ENCODE data around the gene SPCS1. TPM values are rescaled to one million over a fixed set of nuclear protein-coding genes. Genes with fewer than 3 reads are reported as not detected.

SPCS1 gene
- total RNA-seq, 1 donor from 2014 or later, result 57.9 TPM

- TF ChIP-seq, protein P1, sequence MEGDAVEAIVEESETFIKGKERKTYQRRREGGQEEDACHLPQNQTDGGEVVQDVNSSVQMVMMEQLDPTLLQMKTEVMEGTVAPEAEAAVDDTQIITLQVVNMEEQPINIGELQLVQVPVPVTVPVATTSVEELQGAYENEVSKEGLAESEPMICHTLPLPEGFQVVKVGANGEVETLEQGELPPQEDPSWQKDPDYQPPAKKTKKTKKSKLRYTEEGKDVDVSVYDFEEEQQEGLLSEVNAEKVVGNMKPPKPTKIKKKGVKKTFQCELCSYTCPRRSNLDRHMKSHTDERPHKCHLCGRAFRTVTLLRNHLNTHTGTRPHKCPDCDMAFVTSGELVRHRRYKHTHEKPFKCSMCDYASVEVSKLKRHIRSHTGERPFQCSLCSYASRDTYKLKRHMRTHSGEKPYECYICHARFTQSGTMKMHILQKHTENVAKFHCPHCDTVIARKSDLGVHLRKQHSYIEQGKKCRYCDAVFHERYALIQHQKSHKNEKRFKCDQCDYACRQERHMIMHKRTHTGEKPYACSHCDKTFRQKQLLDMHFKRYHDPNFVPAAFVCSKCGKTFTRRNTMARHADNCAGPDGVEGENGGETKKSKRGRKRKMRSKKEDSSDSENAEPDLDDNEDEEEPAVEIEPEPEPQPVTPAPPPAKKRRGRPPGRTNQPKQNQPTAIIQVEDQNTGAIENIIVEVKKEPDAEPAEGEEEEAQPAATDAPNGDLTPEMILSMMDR (IDR thresholded peaks at IDR 0.05; ENCODE audit: insufficient read depth, low read length, severe bottlenecking), result no peak
- no peak for FAIRE-seq
- Histone ChIP-seq H3K27me3 (ENCODE audit: control insufficient read depth, insufficient read depth, low read length) (no peaks in the 10 kb centered on the region), H3K4me3 (ENCODE audit: low read depth, low read length) (no peak overlapping the region), H3K36me3 (ENCODE audit: control insufficient read depth, insufficient read depth, low read length) (peaks cover 2% of the 10 kb centered on the region)
- no peak for DNase-seq (ENCODE audit: low read depth)
Measured at GRCh38 chr3:52707585-52707984, 1.7 kb downstream of the SPCS1 start.

- Histone ChIP-seq H3K27me3 (ENCODE audit: control insufficient read depth, insufficient read depth, low read length) (no peaks in the 10 kb centered on the region), H3K36me3 (ENCODE audit: control insufficient read depth, insufficient read depth, low read length) (peaks cover 2% of the 10 kb centered on the region), H3K4me3 (ENCODE audit: low read depth, low read length) (no peak overlapping the region)
- no peak for FAIRE-seq
- DNase-seq (ENCODE audit: low read depth), result no peak
- TF ChIP-seq, protein P1 (IDR thresholded peaks at IDR 0.05; ENCODE audit: insufficient read depth, low read length, severe bottlenecking), result no peak
Measured at GRCh38 chr3:52710512-52710911, 4.6 kb downstream of the SPCS1 start.

DNA sequence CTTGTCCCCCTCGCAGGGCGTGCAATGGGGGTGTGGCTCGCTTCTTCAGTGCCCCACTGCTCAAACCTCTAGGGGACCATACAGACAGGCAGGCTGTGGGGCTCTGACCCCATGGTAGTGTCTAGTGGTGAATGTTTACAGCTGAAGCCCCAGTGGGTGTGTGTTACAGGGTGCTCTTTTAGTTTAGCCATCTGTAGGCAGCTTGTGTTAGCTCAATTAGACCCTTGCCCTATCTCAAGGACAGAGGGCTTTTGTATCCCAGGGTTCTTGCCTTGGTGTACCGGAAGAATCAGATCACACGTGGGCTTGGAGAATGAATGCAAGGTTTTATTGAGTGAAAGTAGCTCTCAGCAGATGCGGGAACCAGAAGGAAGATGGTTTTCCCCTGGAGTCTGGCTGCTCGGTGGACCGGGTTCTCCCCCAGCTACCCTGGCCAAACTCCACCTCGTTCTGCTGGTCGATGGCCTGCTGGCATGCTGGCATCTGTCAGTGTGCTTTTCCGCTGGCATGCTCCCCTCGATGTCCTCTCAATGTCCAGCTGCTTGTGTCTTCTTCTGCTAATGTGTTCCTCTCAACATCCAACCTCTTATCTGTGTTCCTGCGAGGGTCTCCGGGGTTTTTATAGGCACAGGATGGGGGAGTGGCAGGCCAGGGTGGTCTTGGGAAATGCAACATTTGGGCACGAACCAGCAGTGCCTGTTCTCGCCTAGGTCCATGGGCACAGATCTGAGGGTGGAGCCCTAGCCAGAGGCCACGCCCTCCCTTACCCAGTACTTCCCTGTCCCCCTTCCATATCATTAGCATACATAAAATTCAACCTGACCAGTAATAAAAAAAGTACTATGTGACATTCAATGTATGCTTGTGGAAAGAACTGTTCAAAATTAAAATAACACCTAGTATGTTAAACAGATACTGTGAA lies 6.6 kb downstream of the SPCS1 start:
- FAIRE-seq, result no peak
- TF ChIP-seq, protein P1 (IDR thresholded peaks at IDR 0.05; ENCODE audit: insufficient read depth, low read length, severe bottlenecking), result no peak
- peaks cover 2% of the 10 kb centered on the region for H3K36me3 ChIP-seq (ENCODE audit: control insufficient read depth, insufficient read depth, low read length)
- H3K4me3 ChIP-seq (ENCODE audit: low read depth, low read length), result no peak overlapping the region
- no peak for DNase-seq (ENCODE audit: low read depth)
- no peaks in the 10 kb centered on the region for H3K27me3 ChIP-seq (ENCODE audit: control insufficient read depth, insufficient read depth, low read length)

DNA sequence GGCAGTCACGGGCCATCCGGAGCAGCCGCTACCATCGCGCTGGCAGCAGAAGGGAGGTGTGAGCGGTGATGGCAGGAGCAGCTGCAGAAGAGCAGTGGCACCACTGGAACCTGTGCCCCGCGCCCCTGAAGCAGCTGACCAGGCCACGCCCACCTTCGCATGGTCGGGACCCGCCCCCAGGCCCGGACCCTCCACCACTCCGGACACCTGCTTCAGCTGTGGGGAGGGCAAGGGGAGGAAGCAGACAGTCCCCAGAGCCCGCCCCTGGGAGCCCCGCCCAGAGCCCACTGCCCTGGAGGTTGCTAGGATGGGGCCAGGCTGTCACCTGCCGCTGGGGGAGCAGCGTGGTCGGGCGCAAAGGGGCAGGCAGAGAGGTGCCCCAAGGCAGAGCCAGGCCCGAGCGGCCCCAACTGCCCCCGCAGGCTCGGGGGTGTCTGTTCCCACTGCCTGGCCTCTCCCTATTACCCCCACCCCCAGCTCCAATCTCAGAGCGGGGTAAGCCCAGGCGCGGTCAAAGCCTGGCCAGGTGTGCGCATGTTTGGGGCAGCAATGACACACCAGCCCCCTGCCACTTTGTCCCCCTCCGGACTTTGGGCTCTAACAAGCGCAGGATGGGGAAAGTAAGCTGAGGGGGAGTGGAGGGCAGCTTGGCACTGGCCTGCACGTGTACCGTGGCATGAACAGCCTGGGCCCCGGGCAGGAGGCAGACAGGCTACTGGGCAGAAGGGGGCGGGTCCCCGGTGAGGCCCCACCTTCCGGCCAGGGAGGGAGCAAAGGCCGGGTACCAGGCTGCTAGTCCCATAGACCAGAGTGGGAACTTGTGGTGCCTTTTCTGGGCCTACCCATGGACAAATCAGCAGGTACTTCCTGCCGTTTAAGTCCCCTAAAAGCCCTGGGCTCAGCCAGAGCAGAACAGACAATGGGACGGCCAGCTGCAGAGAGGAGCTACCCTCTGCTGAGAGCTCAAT lies 8.7 kb downstream of the SPCS1 start:
- DNase-seq (ENCODE audit: low read depth) (no peak), FAIRE-seq (no peak)
- TF ChIP-seq, protein P1 (IDR thresholded peaks at IDR 0.05; ENCODE audit: insufficient read depth, low read length, severe bottlenecking), result no peak
- Histone ChIP-seq H3K27me3 (ENCODE audit: control insufficient read depth, insufficient read depth, low read length) (no peaks in the 10 kb centered on the region), H3K4me3 (ENCODE audit: low read depth, low read length) (no peak overlapping the region), H3K36me3 (ENCODE audit: control insufficient read depth, insufficient read depth, low read length) (peaks cover 4% of the 10 kb centered on the region)

DNA sequence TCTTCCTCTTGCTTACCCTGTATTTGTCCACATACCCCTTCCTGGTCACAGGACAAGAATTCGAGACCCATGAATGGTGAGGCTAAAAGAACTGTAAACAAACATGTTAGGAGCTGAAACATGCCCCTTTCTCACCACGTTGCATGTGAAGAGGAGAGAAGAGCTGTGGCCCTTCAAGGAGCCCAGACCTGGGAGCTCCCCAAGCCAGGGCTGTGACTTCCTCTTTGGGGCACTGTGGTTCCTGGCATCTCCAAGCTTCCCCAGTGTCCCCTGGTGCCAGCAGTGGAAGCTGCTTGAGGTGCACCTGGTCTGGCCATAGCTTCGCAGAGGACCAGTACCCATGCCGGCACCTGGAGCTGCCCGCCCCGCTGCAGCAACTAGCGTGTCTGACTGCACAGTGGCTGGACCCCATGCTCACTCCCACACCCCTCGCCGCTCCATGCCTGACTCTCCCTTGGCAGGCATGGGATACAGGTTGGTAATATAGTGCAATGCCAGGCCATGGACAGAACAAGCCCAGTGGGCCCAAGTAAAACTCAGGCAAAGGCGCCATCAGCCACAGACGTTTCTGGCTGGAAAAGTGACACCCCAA lies 9.9 kb downstream of the SPCS1 start:
- DNase-seq (ENCODE audit: low read depth) (no peak), FAIRE-seq (no peak)
- Histone ChIP-seq H3K36me3 (ENCODE audit: control insufficient read depth, insufficient read depth, low read length) (peaks cover 4% of the 10 kb centered on the region), H3K27me3 (ENCODE audit: control insufficient read depth, insufficient read depth, low read length) (no peaks in the 10 kb centered on the region), H3K4me3 (ENCODE audit: low read depth, low read length) (no peak overlapping the region)
- TF ChIP-seq, protein P1 (IDR thresholded peaks at IDR 0.05; ENCODE audit: insufficient read depth, low read length, severe bottlenecking), result no peak

Measured in bronchial epithelial cell (primary cell).